Fibroblast of villous mesenchyme (primary cell): ENCODE results near the gene ZDHHC12. TPM values are rescaled to one million over a fixed set of nuclear protein-coding genes. Genes with fewer than 3 reads are reported as not detected.
A peak's percentile ranks its signal among the peaks of the same experiment; 100 is the strongest.

Experiments used
- DNase-seq: peaks from one replicate; pipeline ENCODE4 v3.0.0-alpha.2; 2010; ENCODE audit warnings: low read depth
- H3K4me3 ChIP-seq: 2 replicates; pipeline ENCODE4 v1.5.1; 2011; ENCODE audit warnings: low read depth, mild to moderate bottlenecking, low read length
- CTCF ChIP-seq: IDR thresholded peaks from 2 replicates; pipeline ENCODE4 v1.5.1; 2012; ENCODE audit warnings: low read depth, mild to moderate bottlenecking, low read length; ENCODE audit not compliant: insufficient read depth
- total RNA-seq: library from RNA; depleted of rRNA; stranded (reverse); fragments of >200 nt; gene quantifications from 2 replicates; pipeline ENCODE4 v1.2.3, GENCODE V29; 2012

ZDHHC12 gene
- total RNA-seq, 1 donor: 30.7 TPM

GRCh38 chr9:128723352-128723865 lies 518 bp downstream of the ZDHHC12 start:
- no peak for TF ChIP-seq CTCF
- H3K4me3 ChIP-seq: peak overlapping the region; percentile 76
- DNase-seq: no peak

GRCh38 chr9:128722380-128723351 lies 1.3 kb downstream of the ZDHHC12 start:
- no peak for TF ChIP-seq CTCF
- H3K4me3 ChIP-seq: no peak overlapping the region
- DNase-seq: no peak

GRCh38 chr9:128721487-128722010 lies 2.4 kb downstream of the ZDHHC12 start:
- TF ChIP-seq CTCF: no peak
- no peak overlapping the region for H3K4me3 ChIP-seq
- no peak for DNase-seq

GRCh38 chr9:128720841-128721486 lies 3.0 kb downstream of the ZDHHC12 start:
- no peak for DNase-seq
- TF ChIP-seq CTCF: no peak
- no peak overlapping the region for H3K4me3 ChIP-seq

- no peak for TF ChIP-seq CTCF
- H3K4me3 ChIP-seq: no peak overlapping the region
- no peak for DNase-seq
These were observed 3.9 kb downstream of the ZDHHC12 start for GRCh38 chr9:128719919-128720605.

GRCh38 chr9:128718475-128718874 lies 5.5 kb downstream of the ZDHHC12 start:
- no peak overlapping the region for H3K4me3 ChIP-seq
- TF ChIP-seq CTCF: no peak
- no peak for DNase-seq
